ENCODE data around the gene NR2C2.
"Not testable (repeated sequence)": the region's sequence is repeated elsewhere in the genome, so short reads cannot be mapped to it uniquely, and the experiment has no call there.

The NR2C2 gene

DNA sequence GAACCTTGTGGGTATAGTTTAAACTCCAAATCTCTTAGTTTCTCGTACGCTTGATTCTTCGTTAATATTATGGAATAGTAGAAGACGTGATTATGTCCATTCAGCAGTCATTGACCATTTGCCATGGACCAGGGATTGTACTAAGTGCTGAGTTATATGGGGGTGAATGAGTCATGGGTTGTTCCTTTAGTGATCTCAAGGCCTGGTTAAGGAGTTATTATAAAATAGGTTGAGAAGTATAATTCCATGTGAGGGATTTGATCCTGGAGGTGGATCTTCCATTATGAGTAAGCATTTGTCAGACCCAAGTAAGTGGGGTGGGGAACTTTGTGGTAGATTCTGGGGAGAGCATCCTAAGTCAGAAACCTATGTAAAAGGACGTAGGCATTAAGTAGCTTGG, 15.4 kb downstream of the NR2C2 start:
- no peak for DNase-seq

DNA sequence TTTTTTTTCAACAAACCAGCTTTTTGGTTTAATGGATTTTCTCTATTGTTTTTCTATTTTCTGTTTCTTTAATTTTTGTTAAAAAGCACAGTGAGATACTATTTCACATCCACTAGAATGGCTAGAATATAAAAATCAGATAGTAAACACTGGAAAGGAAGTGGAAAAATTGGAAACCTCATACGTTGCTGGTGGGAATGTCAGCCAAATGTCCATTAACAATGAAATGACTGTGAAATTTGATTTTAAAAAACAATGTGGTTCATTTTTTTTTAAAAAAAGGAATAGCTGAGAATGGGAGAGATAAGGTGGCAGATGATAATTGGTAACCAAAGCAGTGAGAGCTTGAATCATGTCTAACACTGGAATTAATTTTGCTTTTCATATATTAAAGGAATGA, 19.9 kb downstream of the NR2C2 start:
- no peak for DNase-seq

DNA sequence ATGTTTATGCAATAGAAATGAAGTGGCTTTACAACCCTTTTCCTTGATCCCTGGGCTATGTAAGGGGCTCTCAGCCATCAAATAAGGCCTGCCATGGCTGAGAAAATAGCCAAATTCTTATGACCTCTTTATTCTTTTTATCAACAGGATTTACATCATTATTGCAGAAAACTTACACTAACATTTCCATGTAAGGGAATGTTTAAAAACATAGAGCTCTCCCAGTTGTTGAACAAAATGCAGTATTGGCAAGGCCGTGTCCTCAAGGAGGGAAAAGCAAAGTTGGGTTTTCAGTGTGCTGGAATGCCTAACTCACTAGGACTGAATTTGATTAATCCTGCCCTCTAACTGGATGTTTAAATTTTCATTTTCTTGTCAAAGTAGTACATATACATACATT, 22.3 kb downstream of the NR2C2 start:
- no peak for DNase-seq

DNA sequence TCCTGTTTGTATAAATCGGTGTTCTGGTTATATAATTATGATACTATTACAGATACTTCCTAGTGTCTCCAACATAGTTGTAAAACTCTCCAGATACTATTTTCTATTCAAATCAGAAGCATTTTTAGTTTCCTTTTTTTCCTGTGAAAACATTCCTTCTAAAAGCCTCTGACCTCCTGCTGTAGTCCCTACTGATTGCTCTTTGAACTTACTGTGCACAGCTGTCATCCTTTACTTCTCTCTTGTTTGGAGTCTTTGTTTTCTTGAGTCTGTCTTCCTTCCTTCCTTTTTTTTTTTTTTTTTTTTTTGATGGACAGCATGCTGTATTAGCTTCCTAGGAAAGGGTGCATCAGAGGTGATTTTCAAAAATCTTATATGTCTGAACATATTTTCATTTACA, 28.9 kb downstream of the NR2C2 start:
- DNase-seq = no peak

DNA sequence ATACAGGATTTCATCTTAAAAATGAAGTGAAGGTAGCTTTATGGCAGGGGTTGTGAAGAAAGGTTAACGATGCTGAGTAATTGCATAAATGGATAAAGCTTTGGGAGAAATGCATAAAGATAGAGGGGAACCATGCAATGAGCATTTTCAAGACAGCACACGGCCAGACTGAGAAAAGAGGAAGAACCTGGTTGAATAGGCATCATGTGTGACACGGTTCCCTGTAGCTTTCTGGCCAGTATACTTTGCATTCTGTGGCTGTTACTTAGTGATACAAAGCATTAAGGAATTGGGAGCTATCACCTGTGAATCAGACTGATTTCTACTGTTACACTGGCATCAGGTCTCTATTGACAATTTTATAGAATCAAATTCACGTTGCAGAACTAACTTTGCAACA, 33.3 kb downstream of the NR2C2 start:
- no peak for DNase-seq

DNA sequence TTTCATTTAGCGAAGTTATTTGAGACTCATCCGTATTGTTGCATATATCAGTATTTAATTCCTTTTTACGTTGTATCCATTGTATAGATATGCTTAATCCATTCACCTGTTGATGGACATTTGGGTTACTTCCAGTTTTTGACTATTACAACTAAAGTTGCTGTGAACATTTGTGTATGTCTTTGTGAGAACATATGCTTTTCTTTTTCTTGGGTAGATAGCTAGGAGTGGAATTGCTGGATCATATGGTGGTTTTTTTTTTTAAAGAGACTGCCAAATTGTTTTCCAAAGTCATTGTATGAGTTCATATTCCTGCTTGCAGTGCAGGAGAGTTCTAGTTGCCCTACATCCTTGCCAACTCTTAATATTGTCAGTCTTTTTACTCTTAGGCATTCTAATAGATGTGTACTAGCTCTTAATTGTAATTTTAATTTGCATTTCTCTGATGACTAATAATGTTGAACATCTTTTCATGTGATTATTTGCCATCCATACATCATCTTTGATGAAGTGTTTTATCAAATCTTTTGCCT, 37.3 kb downstream of the NR2C2 start:
- no peak for DNase-seq

DNA sequence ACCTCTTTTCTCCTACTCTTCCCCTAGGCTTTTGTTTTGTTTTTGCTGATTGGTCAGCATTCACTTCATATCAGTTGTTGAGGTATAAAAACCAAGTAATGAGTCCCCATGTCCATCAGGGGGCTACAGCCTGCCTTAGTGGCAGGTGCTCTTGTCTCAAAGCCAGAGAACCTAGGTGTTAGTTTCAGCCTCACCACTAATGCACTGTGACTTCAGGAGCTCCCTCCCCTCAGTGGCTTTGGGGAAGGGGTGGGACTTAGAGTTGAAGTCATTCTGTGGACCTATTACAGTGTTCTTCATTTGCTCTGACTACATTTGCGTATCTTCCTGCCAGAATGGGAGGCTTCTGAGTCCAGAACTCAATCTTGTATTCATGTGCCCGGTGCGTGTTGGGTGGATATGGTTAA, 41.6 kb downstream of the NR2C2 start:
- no peak for DNase-seq

DNA sequence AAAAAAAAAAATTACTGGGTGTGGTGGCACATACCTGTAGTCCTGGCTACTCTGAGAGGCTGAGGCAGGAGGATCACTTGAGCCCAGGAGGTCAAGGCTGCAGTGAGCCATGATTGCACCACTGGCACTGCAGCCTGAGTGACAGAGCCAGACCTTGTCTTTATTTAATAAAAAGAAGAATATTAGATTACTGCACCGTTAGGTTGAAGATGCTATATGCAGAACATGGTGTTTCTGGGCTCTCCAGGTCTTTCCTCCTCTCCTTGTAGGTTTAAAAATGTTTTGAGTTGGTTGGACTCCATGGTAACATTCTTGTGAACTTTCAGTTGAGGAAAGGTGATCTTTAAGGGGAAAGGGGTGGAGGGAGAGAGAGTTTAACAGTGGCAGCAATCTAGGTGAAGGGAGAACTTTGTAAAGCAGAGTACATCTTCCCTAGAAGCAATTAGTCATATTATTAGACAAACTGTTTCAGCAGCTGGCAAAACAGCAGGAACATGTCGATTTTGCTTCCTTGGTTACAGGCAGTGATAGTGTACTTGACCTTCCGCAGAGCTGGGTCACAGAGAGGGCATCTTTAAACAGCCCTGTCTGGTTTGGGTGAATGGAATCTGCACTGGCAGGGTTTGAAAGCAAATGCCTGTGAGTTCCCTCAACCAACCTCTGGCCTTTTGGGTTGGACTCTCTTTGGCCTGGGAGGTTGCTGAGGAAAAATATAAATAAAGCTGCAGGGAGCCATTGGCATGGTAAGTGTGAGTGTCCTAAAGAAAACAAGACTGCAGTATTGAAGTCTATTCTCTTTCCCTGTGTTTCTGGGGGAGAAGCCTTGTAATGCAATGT, 42.8 kb downstream of the NR2C2 start:
- no peak for DNase-seq

DNA sequence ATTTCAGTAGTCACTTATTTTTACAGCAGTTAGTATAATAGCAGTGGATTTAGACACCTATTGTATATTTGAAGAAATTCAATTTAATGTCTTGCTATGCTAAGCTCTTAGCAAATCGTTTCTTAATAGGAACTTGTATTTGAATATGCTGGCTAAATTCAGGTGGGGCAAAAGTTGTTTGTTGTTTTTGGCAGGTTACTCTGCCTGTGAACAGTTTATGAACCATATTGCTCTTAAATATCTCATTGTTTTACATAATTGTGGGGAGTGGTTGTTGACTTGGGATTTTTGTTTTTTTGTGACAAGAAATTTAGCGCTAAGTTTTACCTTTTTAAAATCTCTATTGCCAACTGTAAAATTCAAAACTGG, 43.4 kb downstream of the NR2C2 start:
- no peak for DNase-seq

DNA sequence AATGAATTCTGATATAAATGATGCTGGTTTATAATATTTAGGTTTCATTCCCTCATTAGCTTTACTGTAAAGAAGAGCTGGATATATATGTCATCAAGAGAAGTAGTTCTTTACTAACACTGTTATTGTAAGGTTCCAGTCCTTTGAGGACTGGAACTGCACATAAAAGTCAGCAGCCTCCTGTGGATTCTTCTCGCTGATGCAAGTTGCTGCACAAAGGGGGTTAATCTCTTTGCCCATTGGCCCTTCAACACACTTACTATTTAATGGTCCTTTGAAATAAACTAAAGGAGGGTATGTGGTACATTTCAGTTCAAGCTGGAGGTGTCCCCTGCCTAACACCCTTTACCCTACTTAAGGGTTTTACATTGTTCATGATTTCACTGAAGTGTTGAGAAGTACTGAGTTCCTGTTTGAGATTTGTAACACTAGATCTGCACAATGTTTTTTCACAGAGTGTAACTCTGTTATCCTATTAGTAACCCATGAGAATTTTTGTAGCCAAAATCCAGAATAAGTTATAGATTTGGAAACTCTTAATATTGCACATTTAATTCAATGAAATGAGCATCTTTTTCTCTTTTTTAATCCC, 43.9 kb downstream of the NR2C2 start:
- no peak for DNase-seq

DNA sequence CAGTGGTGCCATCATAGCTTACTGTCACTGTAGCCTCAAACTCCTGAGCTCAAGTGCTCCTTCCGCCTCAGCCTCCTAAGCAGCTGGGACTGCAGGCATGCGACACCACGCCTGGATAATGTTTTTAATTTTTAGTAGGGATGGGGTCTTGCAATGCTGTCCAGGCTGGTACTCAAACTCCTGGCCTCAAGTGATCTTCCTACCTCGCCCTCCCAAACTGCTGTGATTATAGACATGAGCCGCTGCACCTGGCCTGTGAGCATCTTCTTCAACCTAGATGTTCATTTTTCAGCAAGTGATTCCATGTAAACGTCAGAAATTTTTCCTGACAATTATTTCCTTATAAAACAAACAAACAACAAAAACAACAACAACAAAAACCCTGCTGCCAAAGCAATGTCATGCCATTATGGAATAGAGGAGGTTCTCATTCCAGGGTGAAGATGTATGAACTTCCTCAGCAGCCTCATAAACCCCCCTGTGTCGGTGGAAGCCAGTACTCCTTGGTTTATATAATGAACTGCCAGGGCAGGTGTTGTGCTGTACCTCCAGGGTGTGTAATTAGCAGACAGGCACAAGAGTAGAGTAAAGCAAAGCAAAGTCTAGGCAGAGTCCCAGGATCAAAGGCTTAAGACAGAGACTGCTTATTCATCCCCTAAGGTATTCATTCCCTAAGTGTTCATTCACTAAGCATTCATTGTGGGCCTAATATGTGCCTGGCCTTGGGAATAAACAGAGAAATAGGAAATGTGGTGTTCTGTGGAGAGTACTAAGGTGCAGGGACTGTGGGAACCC, 44.6 kb downstream of the NR2C2 start:
- DNase-seq = no peak

DNA sequence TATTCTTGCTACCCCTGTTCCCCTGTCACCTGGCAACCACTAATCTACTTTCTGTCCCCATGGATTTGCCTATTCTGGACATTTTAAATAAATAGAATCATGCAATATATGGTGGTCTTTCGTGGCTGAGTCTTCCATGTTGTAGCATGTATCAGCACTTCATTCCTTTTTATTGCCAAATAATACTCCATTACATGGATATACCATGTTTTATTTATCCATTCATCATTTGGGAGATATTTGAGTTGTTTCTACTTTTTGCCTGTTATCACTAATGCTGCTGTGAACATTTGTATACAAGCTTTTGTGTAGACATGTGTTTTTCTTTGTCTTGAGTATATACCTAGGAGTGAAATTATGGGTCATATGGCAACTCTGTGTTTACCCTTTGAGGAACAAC, 50.6 kb downstream of the NR2C2 start:
- no peak for DNase-seq

DNA sequence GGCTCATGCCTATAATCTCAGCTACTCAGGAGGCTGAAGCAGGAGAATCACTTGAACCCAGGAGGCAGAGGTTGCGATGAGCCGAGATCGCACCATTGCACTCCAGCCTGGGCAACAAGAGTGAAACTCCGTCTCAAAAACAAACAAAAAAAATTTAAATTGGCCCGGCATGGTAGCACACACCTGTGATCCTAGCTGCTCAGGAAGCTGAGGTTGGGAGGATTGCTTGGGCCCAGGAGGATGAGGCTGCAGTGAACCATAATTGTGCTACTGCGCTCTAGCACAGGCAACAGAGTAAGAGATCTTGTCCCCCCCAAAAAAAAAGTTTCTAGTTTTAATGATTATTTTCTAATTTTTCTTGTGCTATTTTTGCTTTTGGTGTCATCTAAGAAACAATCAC, 51.8 kb downstream of the NR2C2 start:
- not testable (repeated sequence) for DNase-seq

DNA sequence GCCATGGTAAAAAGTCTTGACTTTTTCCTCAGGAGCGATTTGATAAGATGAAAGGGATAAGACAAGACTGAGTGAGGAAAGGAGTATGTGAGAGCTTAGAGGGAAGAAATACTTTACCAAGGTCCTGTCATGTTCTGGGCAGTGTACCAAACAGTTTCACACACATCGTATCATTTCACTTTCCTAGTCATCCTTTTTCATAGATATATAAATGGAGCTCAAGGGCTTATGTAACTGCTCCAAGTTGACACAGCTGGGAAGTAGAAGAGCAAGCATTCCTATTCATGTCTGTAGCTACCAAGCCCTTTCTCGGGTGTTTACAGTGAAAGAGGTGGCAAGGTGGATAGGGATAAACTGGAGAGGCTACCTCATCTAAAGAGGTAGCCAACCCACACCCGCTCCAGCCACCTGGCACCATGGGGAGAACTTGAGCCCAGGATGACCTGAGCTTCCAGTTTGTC, 60.3 kb downstream of the NR2C2 start:
- DNase-seq = no peak

DNA sequence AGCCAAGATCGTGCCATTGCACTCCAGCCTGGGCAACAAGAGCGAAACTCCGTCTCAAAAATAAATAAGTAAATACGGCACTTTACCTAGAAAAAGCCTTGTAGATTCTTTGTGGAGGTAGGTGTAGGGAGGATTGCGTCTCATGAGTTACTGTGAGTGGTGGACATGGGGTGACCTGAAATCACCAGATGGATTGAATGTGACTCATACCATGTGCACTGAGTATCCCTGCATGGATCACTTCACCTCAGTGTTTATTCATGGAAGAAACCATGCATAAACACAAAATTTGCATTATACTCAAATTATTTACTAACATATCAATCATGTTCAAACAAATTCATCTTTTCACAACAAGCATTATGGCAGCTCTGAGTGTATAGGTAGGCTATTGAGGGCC, 61.8 kb downstream of the NR2C2 start:
- no peak for DNase-seq

DNA sequence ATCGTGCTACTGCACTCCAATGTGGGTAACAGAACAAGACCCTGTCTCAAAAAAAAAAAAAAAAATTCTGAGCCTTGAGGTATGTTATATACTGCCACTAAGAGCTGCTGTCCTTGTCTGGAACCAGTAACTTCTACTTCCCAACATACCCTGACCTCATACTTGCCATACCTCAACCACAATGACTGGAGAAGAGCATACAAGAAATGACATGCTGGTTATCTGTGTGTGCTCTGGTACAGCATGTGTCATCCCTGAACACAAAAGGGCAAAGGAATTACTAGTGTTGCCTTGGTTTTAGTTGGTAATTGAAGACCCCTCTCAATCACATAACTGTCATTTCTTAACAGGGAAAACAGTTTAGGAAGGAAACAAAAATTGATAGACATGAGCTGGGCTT, 63.3 kb downstream of the NR2C2 start:
- DNase-seq = no peak

DNA sequence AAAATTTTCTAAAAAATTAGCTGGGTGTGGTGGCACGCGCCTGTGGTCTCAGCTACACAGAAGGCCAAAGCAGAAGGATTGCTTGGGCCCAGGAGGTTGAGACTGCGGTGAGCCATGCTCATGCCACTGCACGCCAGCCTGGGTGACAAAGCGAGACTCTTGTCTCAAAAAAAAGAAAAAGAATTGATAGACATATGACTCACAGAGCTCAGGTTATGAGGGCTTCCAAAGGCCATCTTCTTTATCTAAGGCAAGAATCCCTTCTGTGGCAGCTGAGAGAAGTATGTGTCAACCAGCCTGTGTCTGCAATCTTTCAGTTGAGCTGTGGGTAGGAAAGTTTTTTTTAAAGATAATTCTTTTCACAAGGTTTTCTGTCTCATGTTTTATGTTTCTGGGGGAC, 63.8 kb downstream of the NR2C2 start:
- DNase-seq = no peak

DNA sequence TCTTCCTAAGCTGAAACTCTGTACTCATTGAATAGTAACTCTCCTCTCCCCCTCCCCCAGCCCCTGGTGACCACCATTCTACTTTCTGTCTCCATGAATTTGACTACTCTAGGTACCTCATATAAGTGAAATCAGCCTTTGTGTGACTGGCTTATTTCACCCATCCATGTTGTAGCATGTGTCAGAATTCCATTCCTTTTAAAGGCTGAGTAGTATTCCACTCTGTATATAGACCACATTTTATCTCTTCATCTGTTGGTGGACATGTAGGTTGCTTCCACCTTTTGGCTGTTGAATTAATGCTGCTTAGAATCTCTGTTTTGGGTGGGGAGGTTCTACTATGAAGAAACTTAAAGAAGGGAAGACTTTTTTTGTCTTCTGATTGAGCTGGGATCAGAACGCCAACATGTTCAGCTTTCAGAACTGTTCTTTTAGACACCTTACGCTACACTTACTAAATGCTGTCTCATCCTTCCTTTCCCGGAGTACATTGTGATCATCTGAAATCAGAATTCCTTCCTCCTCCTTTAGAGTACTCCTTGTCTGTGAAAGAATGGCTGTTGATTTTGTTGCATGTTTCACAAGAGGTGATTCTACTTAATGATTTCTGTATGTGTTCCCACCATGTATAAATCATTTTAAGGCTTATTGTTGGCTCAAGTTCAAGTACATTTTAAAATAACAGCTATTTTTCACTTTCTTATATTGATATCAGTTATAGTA, 67.4 kb downstream of the NR2C2 start:
- no peak for DNase-seq

DNA sequence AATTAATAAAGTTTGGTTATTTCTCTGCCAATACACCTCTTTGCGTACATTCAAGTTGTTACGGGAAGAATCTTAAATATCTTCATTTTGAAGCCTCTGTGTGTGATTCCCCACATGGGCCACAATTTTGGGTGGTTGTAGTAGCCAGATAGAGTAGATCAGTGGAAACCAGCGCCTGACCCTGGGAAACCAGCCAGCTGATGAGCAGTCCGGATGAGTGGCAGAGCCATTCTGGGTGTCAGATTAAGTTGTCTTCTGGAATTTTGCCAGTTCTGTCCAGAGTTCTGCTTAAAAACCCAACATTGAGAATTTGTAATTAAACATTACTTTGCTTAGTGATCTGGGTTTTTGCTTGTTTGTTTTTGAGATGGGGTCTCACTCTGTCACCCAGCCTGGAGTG, 68.1 kb downstream of the NR2C2 start:
- no peak for DNase-seq

DNA sequence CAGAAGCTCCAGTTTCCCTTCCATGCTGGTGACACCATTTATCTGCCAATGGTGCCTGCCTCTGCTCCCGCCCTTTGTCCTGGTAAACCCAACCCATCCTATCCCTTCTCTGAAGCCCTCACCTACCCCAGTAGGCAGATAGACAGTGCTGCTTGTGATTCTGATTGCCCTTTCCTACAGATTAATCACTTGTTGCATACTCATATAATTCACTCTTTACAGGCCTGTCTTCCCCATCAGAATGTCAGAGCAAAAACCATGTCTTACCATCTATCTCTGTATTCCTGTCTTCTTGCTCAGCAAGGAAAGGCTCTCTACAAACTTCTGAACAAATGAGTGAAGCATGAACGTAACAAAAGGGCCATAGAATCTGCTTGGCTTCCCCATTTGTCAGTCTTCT, 69.8 kb downstream of the NR2C2 start:
- no peak for DNase-seq

DNA sequence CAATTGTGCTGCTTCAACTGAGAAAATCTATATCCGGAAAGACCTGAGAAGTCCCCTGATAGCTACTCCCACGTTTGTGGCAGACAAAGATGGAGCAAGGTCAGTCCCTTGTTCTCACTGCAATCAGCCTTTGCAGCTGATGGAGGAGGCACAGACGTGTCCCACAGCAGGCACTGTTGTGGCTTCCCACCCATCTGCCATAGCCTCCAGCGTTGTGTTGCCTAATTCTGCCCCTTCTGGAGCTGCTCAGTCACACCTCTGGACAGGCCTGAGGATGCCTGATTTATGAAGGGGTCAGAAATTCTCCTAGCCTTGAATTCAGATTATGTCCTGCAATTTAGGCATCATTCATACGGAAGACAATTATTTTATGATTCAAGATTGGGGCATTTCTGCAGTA, 75.9 kb downstream of the NR2C2 start:
- DNase-seq = no peak

DNA sequence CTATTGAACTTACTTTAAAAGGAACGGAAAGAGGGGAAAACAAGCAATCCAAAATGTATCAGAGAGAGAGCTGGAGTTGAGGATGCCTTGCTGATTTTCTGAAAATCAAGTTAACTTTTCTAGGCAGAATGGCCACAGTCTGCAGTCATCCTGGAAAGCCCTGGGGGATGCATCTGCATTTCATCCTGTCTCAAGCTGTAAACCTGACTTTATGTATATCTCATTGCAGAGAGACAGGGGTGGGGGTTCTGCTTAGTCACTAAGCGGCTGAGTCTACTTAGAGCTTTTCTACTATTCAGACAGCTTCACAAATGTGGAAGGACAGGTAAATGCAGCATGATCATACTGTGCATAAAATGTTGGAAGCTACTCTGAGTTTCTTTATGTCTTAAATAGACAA, 76.3 kb downstream of the NR2C2 start:
- no peak for DNase-seq

DNA sequence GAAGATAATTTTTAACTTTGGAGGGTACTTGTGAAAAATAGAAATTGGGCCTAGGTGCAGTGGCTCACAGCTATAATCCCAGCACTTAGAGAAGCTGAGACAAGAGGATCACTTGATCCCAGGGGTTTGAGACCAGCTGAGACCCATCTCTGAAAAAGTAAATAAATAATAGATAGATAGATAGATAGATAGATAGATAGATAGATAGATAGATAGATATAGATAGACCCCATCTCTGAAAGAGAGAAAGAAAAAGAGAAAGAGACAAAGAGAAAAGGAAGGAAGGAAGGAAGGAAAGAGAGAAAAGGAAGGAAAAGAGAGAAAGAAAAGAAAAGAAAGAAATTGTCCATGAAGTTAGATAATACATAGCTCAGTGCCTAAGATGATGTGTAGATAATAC, 82.2 kb downstream of the NR2C2 start:
- DNase-seq = no peak

All from SW 1271 (cell line).